ENCODE measurements around the gene IRF4.

The IRF4 gene

GRCh38 chr6:360764-361373 lies 30.7 kb upstream of the IRF4 start:
- Histone ChIP-seq H3K27me3 (replicated peaks; ENCODE audit: insufficient read depth, low read length) (no peaks in the 10 kb centered on the region), H3K9ac (ENCODE audit: low read length) (no peak overlapping the region), H3K4me3 (ENCODE audit: low read length) (no peak overlapping the region), H3K9me2 (replicated peaks; ENCODE audit: insufficient read depth, low read length) (no peaks in the 10 kb centered on the region), H3K36me3 (replicated peaks; ENCODE audit: insufficient read depth, low read length) (no peaks in the 10 kb centered on the region), H3K27ac (ENCODE audit: low read length) (no peak overlapping the region), H2AFZ (ENCODE audit: low read length) (no peak overlapping the region), H3K79me2 (ENCODE audit: low read length) (no peaks in the 10 kb centered on the region), H3K4me2 (ENCODE audit: low read depth, low read length) (no peak overlapping the region), H3K9me3 (replicated peaks; ENCODE audit: insufficient read depth, low read length) (no peaks in the 10 kb centered on the region), H3F3A (ENCODE audit: insufficient read depth, low read length) (no peaks in the 10 kb centered on the region), H4K20me1 (ENCODE audit: insufficient read depth, low read length) (no peaks in the 10 kb centered on the region), H3K4me1 (ENCODE audit: low read length) (no peaks in the 10 kb centered on the region)
- no peak for DNase-seq
- TF ChIP-seq EZH2phosphoT487 (IDR thresholded peaks at IDR 0.05; ENCODE audit: low read length) (no peak), EZH2 (optimal IDR thresholded peaks at IDR 0.05; ENCODE audit: low read depth, low read length) (no peak), CTCF (IDR thresholded peaks at IDR 0.05; ENCODE audit: low read length) (no peak)

GRCh38 chr6:361411-362132 lies 30.0 kb upstream of the IRF4 start:
- no peaks in the 10 kb centered on the region for H3K9me3 ChIP-seq (replicated peaks; ENCODE audit: insufficient read depth, low read length)
- TF ChIP-seq EZH2 (optimal IDR thresholded peaks at IDR 0.05; ENCODE audit: low read depth, low read length) = no peak
- TF ChIP-seq CTCF (IDR thresholded peaks at IDR 0.05; ENCODE audit: low read length) = no peak
- TF ChIP-seq EZH2phosphoT487 (IDR thresholded peaks at IDR 0.05; ENCODE audit: low read length) = no peak

GRCh38 chr6:362231-362923 lies 29.2 kb upstream of the IRF4 start:
- no peaks in the 10 kb centered on the region for H4K20me1 ChIP-seq (ENCODE audit: insufficient read depth, low read length)
- H3K4me1 ChIP-seq (ENCODE audit: low read length) = no peaks in the 10 kb centered on the region
- no peak overlapping the region for H3K27ac ChIP-seq (ENCODE audit: low read length)
- H3K27me3 ChIP-seq (replicated peaks; ENCODE audit: insufficient read depth, low read length) = no peaks in the 10 kb centered on the region
- no peaks in the 10 kb centered on the region for H3K79me2 ChIP-seq (ENCODE audit: low read length)
- H3K9me2 ChIP-seq (replicated peaks; ENCODE audit: insufficient read depth, low read length) = no peaks in the 10 kb centered on the region
- no peak overlapping the region for H3K4me2 ChIP-seq (ENCODE audit: low read depth, low read length)
- no peak overlapping the region for H3K9ac ChIP-seq (ENCODE audit: low read length)
- no peak overlapping the region for H3K4me3 ChIP-seq (ENCODE audit: low read length)
- no peaks in the 10 kb centered on the region for H3F3A ChIP-seq (ENCODE audit: insufficient read depth, low read length)
- TF ChIP-seq CTCF (IDR thresholded peaks at IDR 0.05; ENCODE audit: low read length) (no peak), EZH2phosphoT487 (IDR thresholded peaks at IDR 0.05; ENCODE audit: low read length) (no peak), EZH2 (optimal IDR thresholded peaks at IDR 0.05; ENCODE audit: low read depth, low read length) (no peak)
- H3K9me3 ChIP-seq (replicated peaks; ENCODE audit: insufficient read depth, low read length) = no peaks in the 10 kb centered on the region
- H2AFZ ChIP-seq (ENCODE audit: low read length) = no peak overlapping the region
- no peak for DNase-seq
- H3K36me3 ChIP-seq (replicated peaks; ENCODE audit: insufficient read depth, low read length) = no peaks in the 10 kb centered on the region

More at GRCh38 chr6:361411-362132, 30.0 kb upstream of the IRF4 start:
- Histone ChIP-seq H3K27ac (ENCODE audit: low read length) (no peak overlapping the region), H2AFZ (ENCODE audit: low read length) (no peak overlapping the region), H4K20me1 (ENCODE audit: insufficient read depth, low read length) (no peaks in the 10 kb centered on the region), H3K36me3 (replicated peaks; ENCODE audit: insufficient read depth, low read length) (no peaks in the 10 kb centered on the region), H3K9ac (ENCODE audit: low read length) (no peak overlapping the region), H3K9me2 (replicated peaks; ENCODE audit: insufficient read depth, low read length) (no peaks in the 10 kb centered on the region), H3K4me2 (ENCODE audit: low read depth, low read length) (no peak overlapping the region), H3K79me2 (ENCODE audit: low read length) (no peaks in the 10 kb centered on the region), H3K27me3 (replicated peaks; ENCODE audit: insufficient read depth, low read length) (no peaks in the 10 kb centered on the region), H3K4me3 (ENCODE audit: low read length) (no peak overlapping the region), H3K4me1 (ENCODE audit: low read length) (no peaks in the 10 kb centered on the region), H3F3A (ENCODE audit: insufficient read depth, low read length) (no peaks in the 10 kb centered on the region)
- no peak for DNase-seq

Data from MM.1S (cell line).